Amniotic epithelial cell (primary cell): Measurements from ENCODE around the gene SLC6A11.
A peak's percentile ranks its signal among the peaks of the same experiment; 100 is the strongest.

Experiments used
- DNase-seq: peaks from one replicate; pipeline ENCODE4 v3.0.0-alpha.2; 2010; ENCODE audit warnings: low read depth

SLC6A11 gene

GRCh38 chr3:10816019-10816862 is at the start of gene SLC6A11:
Gene SLC6A11, plus strand, starts transcription at chr3:10816228. Its CDS starts 38 bp downstream, at chr3:10816266.
- DNase-seq = no peak

GRCh38 chr3:10768708-10769394 is 47.2 kb upstream of the SLC6A11 start:
- DNase-seq = no peak

DNA sequence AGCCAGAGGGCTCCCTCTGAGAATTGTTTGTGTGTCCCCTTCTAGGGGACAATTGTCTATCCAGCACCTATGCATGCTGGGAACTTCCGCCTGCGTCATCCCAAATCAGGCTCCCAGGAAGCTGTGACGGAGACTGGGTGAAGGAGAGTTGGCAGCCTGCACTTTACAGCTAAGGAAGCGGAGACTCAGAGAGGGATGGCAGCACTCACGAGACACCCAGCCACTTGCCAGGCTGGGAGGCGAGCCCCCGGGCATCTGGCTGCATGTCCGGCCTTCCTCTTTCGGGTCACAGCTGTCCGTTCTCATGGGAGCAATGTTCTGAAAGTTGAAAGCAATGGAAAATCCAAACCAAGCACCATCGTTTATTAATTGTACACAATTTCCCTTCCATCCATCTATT is 45.5 kb upstream of the SLC6A11 start:
- DNase-seq = no peak

- no peak for DNase-seq
Observed at GRCh38 chr3:10770981-10771380, 45.0 kb upstream of the SLC6A11 start.

DNA sequence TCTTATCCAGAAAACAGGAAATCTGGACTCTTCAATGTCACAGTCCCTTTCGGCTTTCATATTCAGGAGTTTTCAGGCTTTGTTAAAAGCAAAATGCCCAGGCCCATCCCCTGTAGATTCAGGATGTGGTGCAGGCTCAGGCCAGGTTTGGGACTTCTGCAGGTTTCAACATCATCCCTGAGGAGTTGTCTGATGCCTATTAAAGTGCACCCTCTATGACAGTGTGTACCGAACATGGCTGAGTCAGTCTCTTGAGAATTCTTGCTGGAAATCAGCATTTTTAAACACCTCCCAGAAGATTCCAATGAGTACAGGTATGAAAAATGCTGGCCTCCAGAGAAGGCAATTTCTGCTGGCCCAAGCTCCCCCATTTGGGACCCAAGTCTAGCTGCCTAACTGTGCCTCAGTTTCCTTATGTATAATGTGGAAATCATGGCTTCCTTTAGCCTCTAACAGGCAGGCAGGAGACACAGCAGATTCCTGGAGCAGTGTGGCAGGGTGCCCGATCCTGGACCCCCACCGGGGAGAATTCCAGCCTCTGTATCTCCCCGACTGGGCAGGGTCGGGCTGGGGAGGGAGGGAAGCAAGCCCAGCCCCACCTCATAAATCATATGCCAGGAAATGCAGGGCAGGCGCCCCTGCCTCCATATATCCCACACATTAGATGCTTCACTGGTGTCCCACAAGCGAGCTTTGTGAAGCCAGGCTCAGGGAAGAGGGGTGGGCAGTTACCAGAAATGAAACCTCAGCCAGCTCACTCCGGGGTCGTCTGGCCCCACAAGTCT is 44.4 kb upstream of the SLC6A11 start:
- no peak for DNase-seq

DNA sequence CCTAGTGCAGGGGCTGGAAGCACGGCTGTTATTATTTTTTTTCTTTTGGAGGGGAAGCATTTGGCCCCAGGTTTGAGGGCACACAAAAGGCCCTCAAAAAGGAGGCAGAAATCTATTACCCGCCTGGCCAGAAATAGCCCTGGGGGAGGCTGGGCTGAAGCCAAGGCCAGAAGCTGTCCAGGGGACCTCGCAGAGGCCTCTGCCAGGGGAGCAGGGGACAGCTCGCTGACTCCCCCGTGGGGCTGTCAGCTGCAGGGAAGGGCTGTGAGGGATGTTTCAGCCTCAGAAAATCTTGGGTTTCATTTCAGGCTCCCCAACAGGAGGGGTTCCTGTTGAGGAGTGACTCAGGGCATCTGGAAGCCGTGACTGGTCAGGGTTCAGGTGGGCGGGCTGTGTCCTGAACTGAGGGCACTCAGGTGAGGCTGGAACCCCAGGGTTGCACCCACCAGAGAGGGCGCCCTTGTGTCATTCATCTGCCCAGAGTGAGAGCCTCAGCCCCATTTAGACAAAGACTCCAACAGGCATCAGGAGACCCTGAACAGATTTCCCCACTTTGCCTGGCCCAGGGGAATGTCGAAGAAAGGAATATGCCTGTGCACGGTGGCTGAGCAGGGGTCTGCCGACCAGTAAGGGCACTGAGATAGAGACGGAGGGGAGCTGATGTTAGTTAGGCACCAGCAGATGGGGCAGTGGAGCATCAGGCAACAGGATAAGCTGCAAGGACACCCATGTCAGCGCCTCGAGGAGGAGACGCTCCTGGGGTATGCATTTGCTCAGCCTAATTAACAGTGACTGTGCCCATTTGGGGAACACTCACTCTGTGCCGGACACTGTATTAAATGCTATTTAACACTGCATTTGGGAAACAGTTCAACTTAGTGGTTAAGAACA is 43.5 kb upstream of the SLC6A11 start:
- no peak for DNase-seq

GRCh38 chr3:10774129-10774670 is 41.8 kb upstream of the SLC6A11 start:
- DNase-seq = no peak

DNA sequence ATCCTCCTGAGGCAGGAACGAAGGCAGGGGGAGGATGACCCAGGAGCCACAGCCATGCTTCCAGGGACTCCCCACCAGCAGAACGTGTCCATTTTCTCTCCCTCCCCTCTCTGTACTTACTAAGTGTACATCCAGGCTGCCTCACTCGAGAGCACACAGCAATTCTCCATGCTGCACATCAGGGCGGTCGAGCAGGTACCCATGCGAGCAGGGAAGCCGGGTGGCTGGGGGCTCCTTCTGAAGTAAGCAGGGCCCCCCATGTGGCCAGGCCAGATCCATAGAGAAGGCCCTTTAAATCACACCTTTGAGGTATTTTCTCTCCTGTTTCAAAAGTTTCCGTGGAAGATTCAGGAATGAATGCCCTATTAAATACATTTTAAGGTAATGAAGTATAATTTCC is 41.2 kb upstream of the SLC6A11 start:
- DNase-seq = no peak

- no peak for DNase-seq
Observed at GRCh38 chr3:10775259-10775658, 40.8 kb upstream of the SLC6A11 start.

DNA sequence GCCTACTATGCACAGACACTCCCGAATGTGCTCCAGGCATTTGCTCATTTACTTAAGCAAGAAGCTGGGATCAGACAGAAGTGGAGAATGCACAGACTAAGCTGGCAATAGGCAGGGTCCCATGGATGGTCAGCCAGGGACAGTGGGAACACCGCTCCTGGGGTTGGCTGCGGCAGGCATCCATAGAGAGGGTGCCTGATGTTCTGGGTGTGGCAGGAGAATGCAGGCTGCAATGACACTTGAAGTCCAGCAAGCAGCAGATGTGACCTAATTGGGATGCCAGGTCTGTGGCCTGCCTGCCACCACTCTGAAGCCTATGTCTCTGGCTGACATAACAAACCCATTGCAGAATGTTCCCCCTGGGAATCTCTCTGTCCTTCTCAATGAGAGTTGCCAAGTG is 40.2 kb upstream of the SLC6A11 start:
- no peak for DNase-seq

- DNase-seq = no peak
Observed at GRCh38 chr3:10777627-10778026, 38.4 kb upstream of the SLC6A11 start.

DNA sequence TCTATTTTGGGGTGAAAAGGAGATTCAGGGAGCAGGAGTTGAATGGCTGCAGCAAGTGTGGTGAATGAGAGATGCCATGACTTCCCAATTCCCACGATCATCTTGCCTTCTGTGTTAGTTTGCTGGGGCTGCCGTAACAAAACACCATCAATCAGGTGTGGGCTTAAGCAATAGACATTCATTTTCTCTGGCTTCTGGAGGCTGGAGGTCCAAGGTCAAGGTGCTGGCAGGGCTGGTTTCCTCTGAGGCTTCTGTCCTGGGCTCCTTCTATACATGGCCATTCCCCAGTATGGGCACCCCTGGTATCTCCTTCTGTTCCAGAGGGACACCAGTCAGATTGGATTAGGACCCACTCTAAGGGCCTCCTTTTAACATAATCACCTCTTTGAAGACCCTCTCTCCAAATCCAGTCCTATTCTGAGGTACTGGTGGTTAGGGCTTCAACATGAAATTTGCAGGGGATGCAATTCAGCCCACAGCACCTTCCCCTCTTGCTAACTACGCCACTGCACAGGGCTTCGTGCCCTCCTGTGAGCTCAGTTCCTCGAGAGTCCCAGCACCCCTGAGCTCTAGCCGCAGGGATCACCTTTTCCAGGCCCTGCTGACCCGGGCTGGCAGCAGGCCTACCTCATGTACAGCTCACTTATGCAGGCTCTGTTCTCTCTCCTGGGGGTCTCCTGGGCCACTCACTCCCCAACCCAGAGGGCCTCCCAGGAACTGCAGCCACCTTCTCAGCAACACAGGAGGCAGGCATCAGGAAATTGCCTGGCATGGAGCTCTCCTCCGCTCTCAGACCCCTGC is 37.3 kb upstream of the SLC6A11 start:
- no peak for DNase-seq

GRCh38 chr3:10779293-10779805 is 36.7 kb upstream of the SLC6A11 start:
- DNase-seq = no peak

GRCh38 chr3:10780243-10780642 is 35.8 kb upstream of the SLC6A11 start:
- no peak for DNase-seq

GRCh38 chr3:10780922-10781321 is 35.1 kb upstream of the SLC6A11 start:
- no peak for DNase-seq

DNA sequence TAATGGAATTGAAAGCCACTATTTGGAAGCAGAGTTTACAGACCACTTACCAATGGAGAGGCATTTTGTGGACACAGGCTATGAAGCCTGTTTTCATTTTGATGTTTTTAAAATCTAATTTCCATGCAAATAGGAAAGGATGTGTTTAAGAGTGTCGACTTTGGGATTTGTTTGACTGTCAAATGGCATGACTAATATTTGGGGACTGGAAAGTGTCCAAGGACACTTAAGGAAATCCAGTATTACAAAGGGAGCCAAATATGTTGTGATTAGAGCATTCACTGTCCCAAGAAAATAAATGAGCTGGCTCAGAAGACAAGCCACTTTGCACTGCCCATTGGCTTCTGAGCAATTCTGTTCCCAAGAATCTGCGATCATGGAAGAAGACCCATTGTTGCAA is 34.0 kb upstream of the SLC6A11 start:
- no peak for DNase-seq

GRCh38 chr3:10783360-10784351 is 32.4 kb upstream of the SLC6A11 start:
- DNase-seq = peak; percentile 17

GRCh38 chr3:10786640-10787039 is 29.4 kb upstream of the SLC6A11 start:
- DNase-seq = no peak

DNA sequence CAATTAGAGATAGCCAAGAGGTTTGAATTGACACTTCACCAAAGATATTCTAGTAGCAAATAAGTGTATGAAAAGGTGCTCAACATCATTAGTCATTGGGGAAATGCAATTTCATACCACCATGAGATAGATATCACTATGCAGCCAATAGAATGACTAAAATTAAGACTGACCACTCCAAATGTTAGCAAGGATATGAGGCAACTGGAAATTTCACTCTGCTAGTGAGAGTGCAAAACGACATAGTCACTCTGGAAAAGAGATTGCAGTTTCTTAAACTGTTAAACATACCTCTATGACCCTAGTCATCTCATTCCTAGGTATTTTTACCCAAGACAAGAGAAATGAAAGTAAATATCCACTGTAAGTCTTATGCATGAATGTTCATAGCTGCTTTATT is 27.6 kb upstream of the SLC6A11 start:
- DNase-seq = no peak
